ENCODE measurements around the gene KHDC3L. TPM values are rescaled to one million over a fixed set of nuclear protein-coding genes. Genes with fewer than 3 reads are reported as not detected.

The KHDC3L gene
- total and polyA plus RNA-seq, 7 donors: not detected

DNA sequence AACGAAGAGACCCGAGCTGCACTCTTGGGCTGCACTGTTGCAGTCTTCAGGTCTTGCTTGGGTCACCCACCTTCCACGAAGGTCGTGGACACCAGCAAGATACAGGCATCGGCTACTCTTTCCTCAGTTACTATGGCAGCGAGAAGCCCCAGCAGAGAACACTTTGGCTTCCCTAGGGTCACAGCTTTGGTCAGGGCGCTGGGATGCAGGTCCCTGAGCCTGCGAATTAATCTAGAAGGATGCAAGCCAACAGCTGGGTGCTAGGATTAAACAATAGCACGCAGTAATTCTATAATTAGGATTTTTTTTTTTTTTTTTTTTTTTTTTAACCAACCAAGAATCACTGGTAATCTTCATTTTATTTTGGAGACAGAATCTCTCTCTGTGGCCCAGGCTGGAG, 2.1 kb downstream of the KHDC3L start:
- Histone ChIP-seq H3K27ac (no peak overlapping the region), H3K4me3 (no peak overlapping the region), H3K36me3 (no peaks in the 10 kb centered on the region), H3K9me3 (no peaks in the 10 kb centered on the region), H3K27me3 (no peaks in the 10 kb centered on the region), H3K4me1 (no peaks in the 10 kb centered on the region)
- intact Hi-C loops (cut with DNase I): no loop called here
- TF ChIP-seq EP300 (IDR thresholded peaks at IDR 0.05): no peak
- DNase-seq: no peak
- WGBS, 2 donors: 91 to 93% methylated on average over 9 of the region's 9 CpGs

- H3K9me3 ChIP-seq: peaks cover 0 to 6% (median 5%) of the 10 kb centered on the region in 4 donors
- H3K4me3 ChIP-seq: no peak overlapping the region
- no peaks in the 10 kb centered on the region for H3K4me1 ChIP-seq
- intact Hi-C loops (cut with DNase I): no loop called here
- TF ChIP-seq POLR2AphosphoS5 (IDR thresholded peaks at IDR 0.05) (no peak), CTCF (IDR thresholded peaks at IDR 0.05) (no peak), EP300 (IDR thresholded peaks at IDR 0.05) (no peak), POLR2A (IDR thresholded peaks at IDR 0.05) (no peak)
- no peak for DNase-seq
- no peak overlapping the region for H3K27ac ChIP-seq
- H3K27me3 ChIP-seq: no peaks in the 10 kb centered on the region
- no peaks in the 10 kb centered on the region for H3K36me3 ChIP-seq
- WGBS, 2 donors: 75 to 80% methylated on average over 16 of the region's 16 CpGs
Measured at GRCh38 chr6:73367761-73368355, 5.4 kb downstream of the KHDC3L start.

DNA sequence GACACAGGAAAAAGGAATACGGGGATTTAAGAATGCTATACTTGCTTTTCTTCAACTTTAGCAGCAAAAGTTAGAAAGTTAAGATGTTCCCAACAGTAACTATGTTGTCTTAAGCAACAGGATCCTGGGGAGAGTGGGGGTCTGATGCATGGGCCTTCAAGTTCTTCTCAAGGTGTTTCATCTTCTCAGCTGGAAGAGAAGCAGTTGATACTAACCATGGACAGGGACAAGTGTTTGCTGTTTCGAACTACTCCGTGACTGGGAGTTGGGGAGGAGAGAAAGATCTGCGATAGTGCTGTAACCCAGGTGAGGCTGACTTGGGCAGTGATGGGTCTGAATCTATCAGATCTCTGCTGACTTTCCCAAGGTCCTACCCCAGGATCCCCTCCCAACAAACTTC, 6.2 kb downstream of the KHDC3L start:
- Histone ChIP-seq H3K4me3 (no peak overlapping the region), H3K27ac (no peak overlapping the region), H3K27me3 (no peaks in the 10 kb centered on the region), H3K4me1 (no peaks in the 10 kb centered on the region), H3K9me3 (peaks cover 0 to 6% (median 5%) of the 10 kb centered on the region in 4 donors), H3K36me3 (no peaks in the 10 kb centered on the region)
- intact Hi-C loops (cut with DNase I): no loop called here
- TF ChIP-seq POLR2AphosphoS5 (IDR thresholded peaks at IDR 0.05): no peak
- no peak for TF ChIP-seq EP300 (IDR thresholded peaks at IDR 0.05)
- TF ChIP-seq POLR2A (IDR thresholded peaks at IDR 0.05): no peak
- TF ChIP-seq CTCF (IDR thresholded peaks at IDR 0.05): no peak
- no peak for DNase-seq
- WGBS, 2 donors: 89 to 94% methylated on average over 4 of the region's 4 CpGs

- Histone ChIP-seq H3K27me3 (no peaks in the 10 kb centered on the region), H3K36me3 (no peaks in the 10 kb centered on the region), H3K4me1 (no peaks in the 10 kb centered on the region), H3K27ac (no peak overlapping the region), H3K9me3 (peaks cover 0 to 6% (median 5%) of the 10 kb centered on the region in 4 donors), H3K4me3 (no peak overlapping the region)
- no peak for DNase-seq
- TF ChIP-seq POLR2AphosphoS5 (IDR thresholded peaks at IDR 0.05) (no peak), POLR2A (IDR thresholded peaks at IDR 0.05) (no peak), EP300 (IDR thresholded peaks at IDR 0.05) (no peak), CTCF (IDR thresholded peaks at IDR 0.05) (no peak)
- 91 to 94% methylated on average over 14 of the region's 14 CpGs for WGBS, 2 donors
- intact Hi-C loops (cut with DNase I): no loop called here
Measured at GRCh38 chr6:73369157-73369556, 6.7 kb downstream of the KHDC3L start.

- intact Hi-C loops (cut with DNase I): no loop called here
- Histone ChIP-seq H3K36me3 (no peaks in the 10 kb centered on the region), H3K9me3 (peaks cover 0 to 6% (median 5%) of the 10 kb centered on the region in 4 donors), H3K4me1 (no peaks in the 10 kb centered on the region), H3K27me3 (no peaks in the 10 kb centered on the region), H3K27ac (no peak within 1 kb of the TSS), H3K4me3 (no peak within 1 kb of the TSS)
- TF ChIP-seq EP300 (IDR thresholded peaks at IDR 0.05) (no peak), POLR2A (IDR thresholded peaks at IDR 0.05) (no peak), POLR2AphosphoS5 (IDR thresholded peaks at IDR 0.05) (no peak), CTCF (IDR thresholded peaks at IDR 0.05) (no peak)
- WGBS, 2 donors: 97% methylated on average over 36 of the region's 36 CpGs
- no peak for DNase-seq
Measured at GRCh38 chr6:73369563-73369962, 7.1 kb downstream of the KHDC3L start, which contains the start of gene OOEP. OOEP (minus strand) TSS chr6:73369897; CDS start chr6:73369792, 105 bp downstream.

Data from sigmoid colon (tissue), 7 donors.